AG04449 (cell line): ENCODE data around the gene FGFR2.

Source experiments
- CTCF ChIA-PET: fragments of 350-600 bp; formaldehyde crosslinking; extraction: SDS; loops from one replicate; lab custom pipeline; 2021; ENCODE audit warnings: antibody characterized with exemption; lab: Yijun Ruan, JAX
- POLR2A ChIA-PET: fragments of 400-600, 350-600 bp; formaldehyde crosslinking; extraction: SDS; loops from one replicate; lab custom pipeline; 2020; ENCODE audit warnings: antibody characterized with exemption, inconsistent platforms; lab: Yijun Ruan, JAX
- DNase-seq: peaks from one replicate; pipeline ENCODE4 v3.0.0-alpha.2; 2010; ENCODE audit warnings: low read depth, low spot score
- H3K4me3 ChIP-seq: 2 replicates; pipeline ENCODE4 v1.5.1; 2011; ENCODE audit warnings: low read depth, mild to moderate bottlenecking, control low read depth, low read length
- TF ChIP-seq, protein P1 (sequence below): IDR thresholded peaks from one replicate; pipeline ENCODE4 v1.5.1; 2011; ENCODE audit warnings: mild to moderate bottlenecking, moderate library complexity, low read length, control low read depth, inconsistent platforms; ENCODE audit not compliant: insufficient read depth; ENCODE audit errors: missing control alignments

Gene FGFR2

DNA sequence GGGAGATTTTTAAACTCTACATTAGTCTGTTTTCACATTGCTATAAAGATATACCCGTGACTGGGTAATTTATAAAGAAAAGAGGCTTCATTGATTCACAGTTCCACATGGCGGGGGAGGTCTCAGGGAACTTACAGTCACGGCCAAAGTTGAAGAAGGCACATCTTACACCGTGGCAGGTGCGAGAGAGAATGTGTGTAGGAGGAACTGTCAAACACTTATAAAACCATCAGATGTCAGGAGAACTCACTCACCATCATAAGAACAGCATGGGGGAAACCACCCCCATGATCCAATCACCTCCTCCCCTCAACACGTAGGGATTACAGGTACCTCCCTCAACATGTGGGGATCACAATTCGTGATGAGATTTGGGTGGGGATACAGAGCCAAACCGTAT, 129.5 kb downstream of the FGFR2 start:
- ChIA-PET POLR2A (no interaction called here), CTCF (interaction anchor here (0.6 kb wide), 1 partner anchor 10 kb away, joined by 4 read pairs; no protein-coding TSS in a partner anchor)
- DNase-seq: no peak
- no peak overlapping the region for H3K4me3 ChIP-seq
- TF ChIP-seq, protein P1, sequence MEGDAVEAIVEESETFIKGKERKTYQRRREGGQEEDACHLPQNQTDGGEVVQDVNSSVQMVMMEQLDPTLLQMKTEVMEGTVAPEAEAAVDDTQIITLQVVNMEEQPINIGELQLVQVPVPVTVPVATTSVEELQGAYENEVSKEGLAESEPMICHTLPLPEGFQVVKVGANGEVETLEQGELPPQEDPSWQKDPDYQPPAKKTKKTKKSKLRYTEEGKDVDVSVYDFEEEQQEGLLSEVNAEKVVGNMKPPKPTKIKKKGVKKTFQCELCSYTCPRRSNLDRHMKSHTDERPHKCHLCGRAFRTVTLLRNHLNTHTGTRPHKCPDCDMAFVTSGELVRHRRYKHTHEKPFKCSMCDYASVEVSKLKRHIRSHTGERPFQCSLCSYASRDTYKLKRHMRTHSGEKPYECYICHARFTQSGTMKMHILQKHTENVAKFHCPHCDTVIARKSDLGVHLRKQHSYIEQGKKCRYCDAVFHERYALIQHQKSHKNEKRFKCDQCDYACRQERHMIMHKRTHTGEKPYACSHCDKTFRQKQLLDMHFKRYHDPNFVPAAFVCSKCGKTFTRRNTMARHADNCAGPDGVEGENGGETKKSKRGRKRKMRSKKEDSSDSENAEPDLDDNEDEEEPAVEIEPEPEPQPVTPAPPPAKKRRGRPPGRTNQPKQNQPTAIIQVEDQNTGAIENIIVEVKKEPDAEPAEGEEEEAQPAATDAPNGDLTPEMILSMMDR: no peak

DNA sequence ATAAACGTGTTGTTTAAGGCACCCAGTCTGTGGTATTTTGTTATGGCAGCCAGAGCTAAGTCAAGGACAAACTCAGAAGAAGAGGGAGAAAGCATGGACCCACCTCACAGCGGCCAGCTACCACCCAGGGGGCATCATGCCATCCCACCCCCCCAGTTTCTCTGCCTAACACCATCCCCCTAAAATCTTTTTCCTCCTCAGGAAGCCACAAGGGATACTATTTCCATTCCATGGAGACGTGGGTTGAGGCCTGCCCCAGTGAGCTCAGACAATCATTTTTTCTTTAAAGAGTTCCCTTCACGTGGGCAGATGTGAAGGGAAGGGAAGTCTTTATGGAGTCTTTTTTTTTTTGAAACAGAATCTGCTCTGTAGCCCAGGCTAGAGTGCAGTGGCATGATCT, 131.8 kb downstream of the FGFR2 start:
- POLR2A ChIA-PET: no interaction called here
- CTCF ChIA-PET: no interaction called here
- no peak overlapping the region for H3K4me3 ChIP-seq
- TF ChIP-seq, protein P1: no peak
- DNase-seq: no peak

DNA sequence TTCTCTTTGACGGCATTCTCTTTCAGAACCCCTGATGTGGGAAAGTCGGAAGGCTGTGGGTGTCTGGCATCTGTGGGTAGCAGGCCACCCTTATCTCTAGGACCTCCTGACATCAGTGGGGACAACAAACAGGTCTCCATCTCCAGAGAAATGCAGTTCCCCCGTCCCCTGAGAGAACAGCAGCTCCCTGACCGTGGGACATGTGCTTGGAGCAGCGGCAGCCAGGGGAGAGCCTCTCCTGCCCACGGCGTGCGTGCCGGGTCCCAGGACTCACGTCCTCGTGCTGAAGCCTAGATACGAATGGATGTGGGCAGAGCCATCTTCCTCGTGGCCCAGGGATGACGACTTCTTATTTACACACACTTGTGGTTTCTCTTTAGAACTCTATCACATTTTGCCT, 133.0 kb downstream of the FGFR2 start:
- TF ChIP-seq, protein P1: no peak
- ChIA-PET CTCF (no interaction called here), POLR2A (no interaction called here)
- no peak for DNase-seq
- no peak overlapping the region for H3K4me3 ChIP-seq

DNA sequence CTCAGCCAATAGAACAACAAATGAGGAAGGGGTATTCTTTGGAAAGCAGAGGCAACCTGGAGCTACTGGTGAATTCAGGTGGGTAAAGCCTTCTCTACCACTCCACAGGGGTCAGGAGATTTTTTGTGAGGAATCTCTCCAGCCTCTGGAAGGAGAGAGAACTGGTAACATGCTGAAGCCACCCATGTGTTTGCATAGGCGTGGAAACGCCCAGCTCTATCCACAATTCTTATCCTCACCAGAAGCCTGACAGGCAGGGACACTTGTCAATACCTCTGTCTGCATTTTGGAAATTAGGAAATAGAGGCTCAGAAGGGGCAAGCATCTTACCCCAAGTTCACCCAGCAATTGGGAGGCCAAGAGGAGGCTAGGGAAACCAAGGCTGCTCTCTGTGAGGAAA, 133.7 kb downstream of the FGFR2 start:
- POLR2A ChIA-PET: no interaction called here
- CTCF ChIA-PET: no interaction called here
- DNase-seq: no peak
- no peak overlapping the region for H3K4me3 ChIP-seq
- TF ChIP-seq, protein P1: no peak

DNA sequence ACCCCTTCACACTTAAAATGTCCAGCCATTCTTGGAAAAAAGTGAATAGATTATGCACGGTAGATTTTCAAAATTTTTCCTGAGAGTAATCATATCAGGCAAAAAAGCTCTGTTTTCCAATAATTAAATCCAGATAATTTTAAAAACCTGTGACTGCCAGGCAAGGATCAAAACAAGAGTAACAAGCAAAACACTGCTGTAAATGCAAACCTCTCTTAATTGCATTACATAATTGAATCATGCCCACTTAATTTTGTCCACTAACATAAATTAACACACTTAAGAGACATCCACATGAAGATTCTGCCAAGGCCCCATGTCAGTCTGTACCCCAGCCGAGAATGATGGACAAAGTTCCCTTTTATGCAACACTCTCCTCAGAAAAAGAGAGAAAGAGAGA, 135.3 kb downstream of the FGFR2 start:
- H3K4me3 ChIP-seq: no peak overlapping the region
- POLR2A ChIA-PET: no interaction called here
- TF ChIP-seq, protein P1: no peak
- CTCF ChIA-PET: no interaction called here
- no peak for DNase-seq

DNA sequence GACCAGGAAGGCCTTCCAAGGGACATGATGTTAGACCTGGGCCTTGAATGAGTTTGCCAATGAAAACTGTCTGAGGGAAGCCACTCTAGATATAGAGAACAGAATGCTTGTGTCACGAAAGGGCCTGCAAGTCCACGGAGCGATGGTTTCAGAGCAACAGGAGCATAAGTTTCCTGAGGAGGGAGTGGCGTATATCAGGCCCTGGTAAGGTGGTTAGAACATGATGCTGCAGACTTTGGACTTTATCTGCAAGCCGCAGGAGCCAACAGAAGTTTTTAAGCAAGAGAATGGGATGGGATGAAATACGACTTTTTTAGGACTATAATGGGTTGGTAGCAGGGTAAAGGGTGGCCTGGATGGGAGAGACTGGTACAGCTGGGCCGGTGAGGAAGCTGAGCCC, 136.0 kb downstream of the FGFR2 start:
- no peak overlapping the region for H3K4me3 ChIP-seq
- POLR2A ChIA-PET: no interaction called here
- TF ChIP-seq, protein P1: no peak
- CTCF ChIA-PET: no interaction called here
- no peak for DNase-seq
